ENCODE data around the gene LETM1.

LETM1 gene

GRCh38 chr4:1793496-1793840 lies 62.5 kb downstream of the LETM1 start:
- no peaks in the 10 kb centered on the region for H3K36me3 ChIP-seq (ENCODE audit: control insufficient read depth, insufficient read depth, low read length)
- no peaks in the 10 kb centered on the region for H3K4me1 ChIP-seq (ENCODE audit: control insufficient read depth, insufficient read depth, low read length, poor library complexity, severe bottlenecking)
- H3K27ac ChIP-seq (ENCODE audit: low read depth, low read length, severe bottlenecking): no peak overlapping the region
- H3K4me3 ChIP-seq (ENCODE audit: extremely low read depth, insufficient read depth, low read length, poor library complexity, severe bottlenecking): peak overlapping the region; percentile 66
- no peaks in the 10 kb centered on the region for H3K9me3 ChIP-seq (ENCODE audit: control insufficient read depth, low read length)
- 0 to 2% methylated on average over 10 to 24 of the region's 44 CpGs for WGBS, 2 experiments (ENCODE audit: insufficient coverage in 2 of 2)

DNA sequence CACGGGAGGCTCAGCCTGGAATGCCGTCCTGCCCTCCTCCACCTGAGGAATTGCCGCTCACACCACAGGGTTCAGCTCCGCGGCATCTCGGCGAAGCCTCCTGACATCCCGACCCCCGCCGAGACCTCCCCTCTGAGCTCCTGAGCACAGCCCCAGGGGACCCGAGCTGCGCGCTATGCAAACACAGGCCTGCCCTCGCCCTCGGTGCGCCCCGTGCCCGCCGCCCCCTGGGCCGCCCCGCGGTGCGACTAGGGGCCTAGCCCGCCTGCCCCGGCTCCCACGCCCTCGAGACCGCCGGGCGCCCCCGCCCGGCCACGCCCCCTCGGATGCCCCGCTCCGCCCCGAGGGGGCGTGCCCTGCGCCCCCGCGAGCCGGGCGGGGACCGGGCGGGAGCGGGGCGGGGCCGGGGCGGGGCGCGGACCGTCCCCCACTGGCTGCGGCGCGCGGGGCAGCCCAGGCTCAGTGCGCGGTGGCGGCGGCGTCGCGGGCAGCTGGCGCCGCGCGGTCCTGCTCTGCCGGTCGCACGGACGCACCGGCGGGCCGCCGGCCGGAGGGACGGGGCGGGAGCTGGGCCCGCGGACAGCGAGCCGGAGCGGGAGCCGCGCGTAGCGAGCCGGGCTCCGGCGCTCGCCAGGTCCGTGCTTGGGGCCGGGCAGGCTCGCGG lies 63.0 kb downstream of the LETM1 start, which contains the start of gene FGFR3:
TSS of gene FGFR3 (plus strand) at position 462 of the 664 bp plus-strand sequence. CDS start 642 bp downstream, outside the sequence.
- H3K9me3 ChIP-seq (ENCODE audit: control insufficient read depth, low read length): no peaks in the 10 kb centered on the region
- no peaks in the 10 kb centered on the region for H3K4me1 ChIP-seq (ENCODE audit: control insufficient read depth, insufficient read depth, low read length, poor library complexity, severe bottlenecking)
- 1 to 2% methylated on average over 51 to 65 of the region's 95 CpGs for WGBS, 2 experiments (ENCODE audit: insufficient coverage in 2 of 2)
- H3K27ac ChIP-seq (ENCODE audit: low read depth, low read length, severe bottlenecking): no peak within 1 kb of the TSS
- no peaks in the 10 kb centered on the region for H3K36me3 ChIP-seq (ENCODE audit: control insufficient read depth, insufficient read depth, low read length)
- peak within 1 kb of the TSS; percentile 66 for H3K4me3 ChIP-seq (ENCODE audit: extremely low read depth, insufficient read depth, low read length, poor library complexity, severe bottlenecking)

DNA sequence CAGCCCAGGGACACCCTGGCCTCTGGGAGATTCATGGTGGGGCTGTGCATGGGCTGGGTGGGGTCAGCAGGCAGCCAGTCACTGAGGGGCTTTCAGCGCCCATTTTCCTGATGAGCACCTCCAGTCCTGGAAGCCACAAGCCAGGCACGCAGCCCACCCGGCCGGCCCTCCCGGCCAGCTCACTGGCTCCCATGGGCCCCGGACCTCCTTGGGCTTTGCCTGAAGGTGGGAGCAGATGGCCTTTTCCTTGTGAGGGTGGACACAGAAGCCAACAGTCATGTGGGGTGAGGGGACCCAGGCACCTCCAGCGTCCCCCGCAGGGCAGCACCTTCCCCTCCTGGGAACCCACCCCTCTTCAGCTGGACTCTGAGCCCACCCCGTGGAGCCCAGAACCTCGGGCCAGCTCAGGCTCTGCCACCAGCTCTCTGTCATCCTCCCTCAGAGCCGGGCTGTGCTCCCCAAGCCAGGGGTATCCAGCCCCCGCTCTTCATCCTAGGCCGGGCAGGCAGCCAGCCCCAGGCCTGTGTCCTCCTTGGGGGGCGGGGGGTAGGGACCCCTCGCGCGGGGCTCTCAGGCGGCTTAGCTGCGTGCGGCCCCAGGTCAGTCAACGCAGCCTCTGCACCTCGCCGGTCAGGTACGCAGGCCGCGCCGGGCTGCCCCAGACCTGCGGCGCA lies 63.7 kb downstream of the LETM1 start:
- Histone ChIP-seq H3K9me3 (ENCODE audit: control insufficient read depth, low read length) (no peaks in the 10 kb centered on the region), H3K4me1 (ENCODE audit: control insufficient read depth, insufficient read depth, low read length, poor library complexity, severe bottlenecking) (no peaks in the 10 kb centered on the region), H3K36me3 (ENCODE audit: control insufficient read depth, insufficient read depth, low read length) (no peaks in the 10 kb centered on the region), H3K27ac (ENCODE audit: low read depth, low read length, severe bottlenecking) (no peak overlapping the region), H3K4me3 (ENCODE audit: extremely low read depth, insufficient read depth, low read length, poor library complexity, severe bottlenecking) (peak overlapping the region; percentile 27)
- 37% methylated on average over 24 to 26 of the region's 29 CpGs for WGBS, 2 experiments (ENCODE audit: insufficient coverage in 2 of 2)

- Histone ChIP-seq H3K36me3 (ENCODE audit: control insufficient read depth, insufficient read depth, low read length) (no peaks in the 10 kb centered on the region), H3K4me3 (ENCODE audit: extremely low read depth, insufficient read depth, low read length, poor library complexity, severe bottlenecking) (no peak overlapping the region), H3K4me1 (ENCODE audit: control insufficient read depth, insufficient read depth, low read length, poor library complexity, severe bottlenecking) (no peaks in the 10 kb centered on the region), H3K9me3 (ENCODE audit: control insufficient read depth, low read length) (no peaks in the 10 kb centered on the region), H3K27ac (ENCODE audit: low read depth, low read length, severe bottlenecking) (no peak overlapping the region)
- 91 to 94% methylated on average over 9 to 10 of the region's 10 CpGs for WGBS, 2 experiments (ENCODE audit: insufficient coverage in 2 of 2)
Observed at GRCh38 chr4:1790005-1790404, 66.0 kb downstream of the LETM1 start.

DNA sequence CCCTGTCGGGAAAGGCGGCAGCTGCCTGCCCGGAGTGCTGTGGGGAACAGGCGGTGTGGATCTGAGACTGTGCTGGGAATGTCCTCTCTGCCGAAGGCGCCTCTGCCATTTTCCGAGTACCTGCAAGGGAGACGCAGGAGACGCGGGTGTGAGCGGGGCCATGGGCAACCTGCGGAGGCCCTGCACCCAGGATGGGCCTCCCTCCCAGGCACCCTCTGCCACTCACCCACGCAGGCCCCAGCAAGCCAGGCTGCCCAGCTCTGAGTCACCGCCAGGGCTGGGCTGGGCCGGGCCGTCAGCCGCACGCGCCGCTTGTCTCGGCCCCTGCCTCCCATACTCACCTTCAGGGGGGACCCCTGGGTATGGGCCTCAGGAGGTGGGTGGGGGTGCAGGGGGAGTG lies 66.4 kb downstream of the LETM1 start:
- no peaks in the 10 kb centered on the region for H3K36me3 ChIP-seq (ENCODE audit: control insufficient read depth, insufficient read depth, low read length)
- 91 to 93% methylated on average over 12 to 19 of the region's 21 CpGs for WGBS, 2 experiments (ENCODE audit: insufficient coverage in 2 of 2)
- H3K4me3 ChIP-seq (ENCODE audit: extremely low read depth, insufficient read depth, low read length, poor library complexity, severe bottlenecking): no peak overlapping the region
- H3K4me1 ChIP-seq (ENCODE audit: control insufficient read depth, insufficient read depth, low read length, poor library complexity, severe bottlenecking): no peaks in the 10 kb centered on the region
- no peak overlapping the region for H3K27ac ChIP-seq (ENCODE audit: low read depth, low read length, severe bottlenecking)
- no peaks in the 10 kb centered on the region for H3K9me3 ChIP-seq (ENCODE audit: control insufficient read depth, low read length)

DNA sequence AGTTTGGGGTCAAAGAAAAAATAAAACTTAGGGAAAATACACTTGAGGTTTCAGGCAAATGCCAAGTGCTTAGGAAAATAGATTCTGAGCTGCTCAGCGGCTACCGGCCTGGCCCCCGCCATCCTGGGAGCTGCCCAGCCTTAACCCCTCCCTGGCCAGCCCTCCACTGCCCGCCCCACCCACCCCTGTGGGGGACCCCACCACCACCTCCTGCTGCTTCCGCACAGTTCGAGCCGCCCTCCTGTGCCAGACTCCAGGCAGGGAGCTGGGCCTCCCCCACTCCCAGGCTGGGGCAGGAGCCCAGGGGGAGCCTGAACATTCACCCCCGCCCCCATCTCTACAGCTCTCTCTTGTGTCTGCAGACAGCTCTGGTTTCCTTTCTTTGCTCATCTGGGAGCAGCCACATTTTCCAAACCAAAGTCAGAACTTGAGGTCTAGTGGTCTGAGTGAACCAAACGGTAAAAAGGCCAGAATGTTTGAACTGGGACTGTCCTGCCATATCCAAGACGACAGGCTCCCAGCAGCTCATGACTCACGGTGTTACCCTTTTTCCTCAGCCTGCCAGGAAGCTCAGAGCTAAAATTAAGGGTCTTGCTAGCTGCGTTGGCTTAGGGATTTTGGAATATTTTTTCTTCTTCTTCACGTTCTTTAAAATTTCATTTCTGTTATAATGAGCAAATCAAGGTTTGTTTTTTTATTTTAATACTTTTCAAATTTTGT lies 67.5 kb downstream of the LETM1 start:
- Histone ChIP-seq H3K4me1 (ENCODE audit: control insufficient read depth, insufficient read depth, low read length, poor library complexity, severe bottlenecking) (peaks cover 3% of the 10 kb centered on the region), H3K27ac (ENCODE audit: low read depth, low read length, severe bottlenecking) (no peak overlapping the region), H3K9me3 (ENCODE audit: control insufficient read depth, low read length) (no peaks in the 10 kb centered on the region), H3K36me3 (ENCODE audit: control insufficient read depth, insufficient read depth, low read length) (no peaks in the 10 kb centered on the region), H3K4me3 (ENCODE audit: extremely low read depth, insufficient read depth, low read length, poor library complexity, severe bottlenecking) (no peak overlapping the region)
- 62 to 70% methylated on average over 6 of the region's 13 CpGs for WGBS, 2 experiments (ENCODE audit: insufficient coverage in 2 of 2)

DNA sequence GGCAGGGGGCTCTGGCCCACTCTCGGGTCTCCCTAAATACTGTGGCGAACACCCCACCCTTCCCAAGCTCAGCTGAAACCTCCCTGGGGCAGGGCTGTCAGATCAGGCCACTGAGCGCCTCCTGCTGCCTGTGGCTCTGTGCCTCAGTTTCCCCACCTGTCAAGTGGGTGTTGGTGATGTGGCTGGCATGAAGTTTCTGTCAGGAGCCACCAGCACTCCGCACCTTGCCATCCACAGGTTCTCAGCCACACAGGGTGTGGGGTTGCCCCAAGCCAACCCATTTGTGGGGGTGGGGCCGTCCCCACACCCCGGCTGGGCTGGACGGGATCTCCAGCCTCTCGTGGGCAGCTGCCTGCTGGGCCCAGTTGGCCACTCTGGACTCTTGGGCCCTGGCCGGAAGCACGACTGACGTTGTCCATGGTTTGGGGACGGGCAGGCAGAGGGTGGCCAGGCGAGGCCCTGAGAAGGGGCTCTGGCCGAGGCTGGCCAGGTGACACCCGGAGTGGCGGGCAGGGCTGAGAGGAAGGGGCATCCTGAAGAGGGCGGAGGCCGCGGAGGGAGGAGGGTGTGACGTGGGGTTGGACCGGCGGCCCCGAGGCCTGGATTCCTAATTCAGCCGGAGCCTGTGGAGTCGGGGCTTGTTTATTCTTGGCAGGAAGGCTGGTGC lies 68.4 kb downstream of the LETM1 start:
- no peaks in the 10 kb centered on the region for H3K9me3 ChIP-seq (ENCODE audit: control insufficient read depth, low read length)

GRCh38 chr4:1786544-1787362 lies 69.2 kb downstream of the LETM1 start:
- Histone ChIP-seq H3K36me3 (ENCODE audit: control insufficient read depth, insufficient read depth, low read length) (no peaks in the 10 kb centered on the region), H3K9me3 (ENCODE audit: control insufficient read depth, low read length) (no peaks in the 10 kb centered on the region), H3K27ac (ENCODE audit: low read depth, low read length, severe bottlenecking) (no peak overlapping the region), H3K4me1 (ENCODE audit: control insufficient read depth, insufficient read depth, low read length, poor library complexity, severe bottlenecking) (peaks cover 3% of the 10 kb centered on the region), H3K4me3 (ENCODE audit: extremely low read depth, insufficient read depth, low read length, poor library complexity, severe bottlenecking) (no peak overlapping the region)
- WGBS, 2 experiments (ENCODE audit: insufficient coverage in 2 of 2): 93 to 95% methylated on average over 24 to 34 of the region's 34 CpGs

More for the DNA sequence above, 68.4 kb downstream of the LETM1 start:
- WGBS, 2 experiments (ENCODE audit: insufficient coverage in 2 of 2): 69 to 92% methylated on average over 10 to 16 of the region's 25 CpGs
- Histone ChIP-seq H3K4me1 (ENCODE audit: control insufficient read depth, insufficient read depth, low read length, poor library complexity, severe bottlenecking) (peaks cover 3% of the 10 kb centered on the region), H3K36me3 (ENCODE audit: control insufficient read depth, insufficient read depth, low read length) (no peaks in the 10 kb centered on the region), H3K27ac (ENCODE audit: low read depth, low read length, severe bottlenecking) (no peak overlapping the region), H3K4me3 (ENCODE audit: extremely low read depth, insufficient read depth, low read length, poor library complexity, severe bottlenecking) (no peak overlapping the region)

- H3K36me3 ChIP-seq (ENCODE audit: control insufficient read depth, insufficient read depth, low read length): no peaks in the 10 kb centered on the region
- H3K4me3 ChIP-seq (ENCODE audit: extremely low read depth, insufficient read depth, low read length, poor library complexity, severe bottlenecking): no peak overlapping the region
- WGBS, 2 experiments (ENCODE audit: insufficient coverage in 2 of 2): 91 to 99% methylated on average over 8 to 10 of the region's 11 CpGs
- no peaks in the 10 kb centered on the region for H3K9me3 ChIP-seq (ENCODE audit: control insufficient read depth, low read length)
- peak overlapping the region; percentile 64 for H3K27ac ChIP-seq (ENCODE audit: low read depth, low read length, severe bottlenecking)
- H3K4me1 ChIP-seq (ENCODE audit: control insufficient read depth, insufficient read depth, low read length, poor library complexity, severe bottlenecking): peaks cover 3% of the 10 kb centered on the region
Observed at GRCh38 chr4:1785592-1785991, 70.4 kb downstream of the LETM1 start.

Measured in mesodermal cell (in vitro differentiated cells).